Muscle of leg (tissue), 11 donors: ENCODE measurements around the gene OR7A17. TPM values are rescaled to one million over a fixed set of nuclear protein-coding genes. Genes with fewer than 3 reads are reported as not detected.

ENCODE experiments used
- DNase-seq: peaks from one replicate; pipeline ENCODE4 v3.0.0; 2013
- H3K27ac ChIP-seq: one replicate; pipeline ENCODE4 v1.5.1; 2013; ENCODE audit warnings: mild to moderate bottlenecking, low read length, control low read depth
- H3K27me3 ChIP-seq: one replicate; pipeline ENCODE4 v1.6.1; 2013; ENCODE audit warnings: low read length; ENCODE audit not compliant: control insufficient read depth, insufficient read depth
- H3K36me3 ChIP-seq: one replicate; pipeline ENCODE4 v1.6.1; 2013; ENCODE audit warnings: low read length; ENCODE audit not compliant: control insufficient read depth, insufficient read depth
- H3K4me1 ChIP-seq: one replicate; pipeline ENCODE4 v1.6.1; 2013; ENCODE audit warnings: low read length; ENCODE audit not compliant: control insufficient read depth, insufficient read depth
- H3K4me3 ChIP-seq: one replicate; pipeline ENCODE4 v1.5.1; 2013; ENCODE audit warnings: low read length, control low read depth
- H3K9me3 ChIP-seq: replicated peaks from 2 replicates; pipeline ENCODE4 v1.6.1; 2013; ENCODE audit warnings: low read depth, low read length; ENCODE audit not compliant: control insufficient read depth
- WGBS: methylation state at CpG from one replicate; pipeline ENCODE4 v1.1.5; 2013; ENCODE audit warnings: missing lambda C conversion rate; ENCODE audit not compliant: insufficient coverage; 5-methylcytosine and 5-hydroxymethylcytosine counted together
- polyA plus RNA-seq, 8 donors: library from polyadenylated mRNA; unstranded; fragments of 120-200 nt; gene quantifications; one replicate each; pipeline versions ENCODE4 v1.2.1 to v1.2.3, GENCODE V29; 2013; ENCODE audit warnings: inconsistent platforms in 1 of 8, low replicate concordance in 1 of 8; ENCODE audit not compliant: insufficient read length in 8 of 8, insufficient read depth in 1 of 8
- total RNA-seq: library from RNA; stranded (reverse); fragments of 120-200 nt; gene quantifications from one replicate; pipeline ENCODE4 v1.2.4, GENCODE V29; 2013

OR7A17 gene
- total and polyA plus RNA-seq, 9 donors = 0.12 TPM; not detected in 8

- Histone ChIP-seq H3K4me3 (no peak overlapping the region), H3K4me1 (no peaks in the 10 kb centered on the region), H3K9me3 (no peaks in the 10 kb centered on the region), H3K27ac (no peak overlapping the region), H3K27me3 (no peaks in the 10 kb centered on the region), H3K36me3 (no peaks in the 10 kb centered on the region)
- DNase-seq = no peak
- WGBS = 71% methylated on average over 1 of the region's 5 CpGs
These were observed 17.4 kb downstream of the OR7A17 start for GRCh38 chr19:14868497-14868896.

- no peak for DNase-seq
- Histone ChIP-seq H3K4me3 (no peak within 1 kb of the TSS), H3K36me3 (no peaks in the 10 kb centered on the region), H3K9me3 (no peaks in the 10 kb centered on the region), H3K27ac (no peak within 1 kb of the TSS), H3K27me3 (no peaks in the 10 kb centered on the region), H3K4me1 (no peaks in the 10 kb centered on the region)
- no CpG with 5 or more reads among the region's 5 CpGs for WGBS
These were observed 37.1 kb downstream of the OR7A17 start, which contains the start of gene OR7A10 for GRCh38 chr19:14848822-14849221. OR7A10 (minus strand) TSS chr19:14848922; CDS start chr19:14841877, 7,045 bp downstream.

- Histone ChIP-seq H3K4me3 (no peak overlapping the region), H3K27me3 (no peaks in the 10 kb centered on the region), H3K9me3 (no peaks in the 10 kb centered on the region), H3K36me3 (no peaks in the 10 kb centered on the region), H3K27ac (no peak overlapping the region), H3K4me1 (no peaks in the 10 kb centered on the region)
- DNase-seq = peak; percentile 28
- no CpG with 5 or more reads among the region's 6 CpGs for WGBS
These were observed 42.4 kb downstream of the OR7A17 start for GRCh38 chr19:14843578-14843977.

- Histone ChIP-seq H3K9me3 (no peaks in the 10 kb centered on the region), H3K4me3 (no peak overlapping the region), H3K27ac (no peak overlapping the region), H3K4me1 (no peaks in the 10 kb centered on the region), H3K27me3 (no peaks in the 10 kb centered on the region), H3K36me3 (no peaks in the 10 kb centered on the region)
- WGBS = no CpG with 5 or more reads among the region's 2 CpGs
- no peak for DNase-seq
These were observed 42.8 kb downstream of the OR7A17 start for GRCh38 chr19:14843169-14843568.

- no peak overlapping the region for H3K4me3 ChIP-seq
- H3K27me3 ChIP-seq = no peaks in the 10 kb centered on the region
- no peak for DNase-seq
- H3K9me3 ChIP-seq = no peaks in the 10 kb centered on the region
- H3K36me3 ChIP-seq = no peaks in the 10 kb centered on the region
- no CpG with 5 or more reads among the region's 1 CpG for WGBS
- H3K27ac ChIP-seq = no peak overlapping the region
- no peaks in the 10 kb centered on the region for H3K4me1 ChIP-seq
These were observed 45.7 kb downstream of the OR7A17 start for GRCh38 chr19:14840206-14840605.

GRCh38 chr19:14837391-14837790 lies 48.5 kb downstream of the OR7A17 start:
- Histone ChIP-seq H3K27me3 (no peaks in the 10 kb centered on the region), H3K36me3 (no peaks in the 10 kb centered on the region), H3K27ac (no peak overlapping the region), H3K9me3 (no peaks in the 10 kb centered on the region), H3K4me3 (no peak overlapping the region), H3K4me1 (peaks cover 3% of the 10 kb centered on the region)
- 82% methylated on average over 3 of the region's 4 CpGs for WGBS
- no peak for DNase-seq

- Histone ChIP-seq H3K27me3 (no peaks in the 10 kb centered on the region), H3K27ac (no peak within 1 kb of the TSS), H3K4me1 (peaks cover 3% of the 10 kb centered on the region), H3K4me3 (no peak within 1 kb of the TSS), H3K36me3 (no peaks in the 10 kb centered on the region), H3K9me3 (no peaks in the 10 kb centered on the region)
- peak; percentile 14 for DNase-seq
- WGBS = no CpG with 5 or more reads among the region's 1 CpG
These were observed 50.9 kb downstream of the OR7A17 start, which contains the start of the genes OR7A5 and OR7C1 for GRCh38 chr19:14835011-14835410. OR7A5 (minus strand) TSS chr19:14835185; CDS start chr19:14828241, 6,944 bp downstream. OR7C1 (minus strand) TSS chr19:14835185; CDS start chr19:14800136, 35,049 bp downstream.

- no peak for DNase-seq
- Histone ChIP-seq H3K27ac (no peak overlapping the region), H3K9me3 (no peaks in the 10 kb centered on the region), H3K4me1 (peaks cover 3% of the 10 kb centered on the region), H3K27me3 (no peaks in the 10 kb centered on the region), H3K36me3 (no peaks in the 10 kb centered on the region), H3K4me3 (no peak overlapping the region)
- 79% methylated on average over 4 of the region's 4 CpGs for WGBS
These were observed 55.2 kb downstream of the OR7A17 start for GRCh38 chr19:14830702-14831101.

Other genes starting within 250 kb of the OR7A17 start
- 0.04 TPM for gene ADGRE3, start 211.3 kb downstream of the OR7A17 start, total RNA-seq
- under 1 TPM in 3 of 8 donors, not detected in 5; 0.05 to 0.15 (median 0.11) TPM for gene ADGRE3, start 211.3 kb downstream of the OR7A17 start, polyA plus RNA-seq
- gene ZNF333, start 196.1 kb downstream of the OR7A17 start, total RNA-seq = 18.2 TPM
- gene ZNF333, start 196.1 kb downstream of the OR7A17 start, polyA plus RNA-seq = 10 to 100 TPM; 12.2 to 25.5 (median 17.6) TPM
- 0.31 TPM for gene ADGRE2, start 107.6 kb downstream of the OR7A17 start, total RNA-seq
- 1 to 10 TPM in 1 of 8 donors, under 1 TPM in 7; 0.22 to 3.6 (median 0.51) TPM for gene ADGRE2, start 107.6 kb downstream of the OR7A17 start, polyA plus RNA-seq
- not detected for gene OR7A5, start 50.9 kb downstream of the OR7A17 start, total RNA-seq
- gene OR7A5, start 50.9 kb downstream of the OR7A17 start, polyA plus RNA-seq = under 1 TPM in 3 of 8 donors, not detected in 5; 0.05 to 0.50 (median 0.44) TPM
- 0.04 TPM for gene OR7C1, start 50.9 kb downstream of the OR7A17 start, total RNA-seq
- gene OR7C1, start 50.9 kb downstream of the OR7A17 start, polyA plus RNA-seq = under 1 TPM; 0.11 to 0.29 (median 0.16) TPM
- not detected for gene OR7A10, start 37.2 kb downstream of the OR7A17 start, total RNA-seq
- not detected for gene OR7A10, start 37.2 kb downstream of the OR7A17 start, polyA plus RNA-seq
- gene OR7C2, start 55.4 kb upstream of the OR7A17 start, total RNA-seq = not detected
- gene OR7C2, start 55.4 kb upstream of the OR7A17 start, polyA plus RNA-seq = not detected
- gene SLC1A6, start 93.7 kb upstream of the OR7A17 start, total RNA-seq = 0.09 TPM
- gene SLC1A6, start 93.7 kb upstream of the OR7A17 start, polyA plus RNA-seq = 1 to 10 TPM in 1 of 8 donors, under 1 TPM in 6, not detected in 1; 0.13 to 3.3 (median 0.29) TPM
- not detected for gene CASP14, start 163.3 kb upstream of the OR7A17 start, total RNA-seq
- under 1 TPM in 5 of 8 donors, not detected in 3; 0.04 to 0.17 (median 0.12) TPM for gene CASP14, start 163.3 kb upstream of the OR7A17 start, polyA plus RNA-seq
- gene OR1I1, start 196.1 kb upstream of the OR7A17 start, total RNA-seq = not detected
- gene OR1I1, start 196.1 kb upstream of the OR7A17 start, polyA plus RNA-seq = under 1 TPM in 4 of 8 donors, not detected in 4; 0.04 to 0.19 (median 0.05) TPM
- gene SYDE1, start 221.3 kb upstream of the OR7A17 start, total RNA-seq = 10.9 TPM
- gene SYDE1, start 221.3 kb upstream of the OR7A17 start, polyA plus RNA-seq = 10 to 100 TPM; 14.9 to 26.0 (median 19.2) TPM